ENCODE measurements around the gene HSD11B2. TPM values are rescaled to one million over a fixed set of nuclear protein-coding genes. Genes with fewer than 3 reads are reported as not detected.

Gene HSD11B2
- total and polyA plus RNA-seq, 10 of the 15 experiments (the other 5 are each of a cell fraction or from before 2014, with no cell fraction given): 0.09 to 0.34 (median 0.21) TPM; not detected in 2

GRCh38 chr16:67432506-67432890 lies 1.6 kb downstream of the HSD11B2 start (continued):
- TF ChIP-seq ZNF592 (IDR thresholded peaks at IDR 0.05) (no peak), LARP7 (IDR thresholded peaks at IDR 0.05) (no peak), POLR2AphosphoS5 (IDR thresholded peaks at IDR 0.05; ENCODE audit: low read length) (no peak)

- Histone ChIP-seq H4K20me1 (ENCODE audit: control insufficient read depth, insufficient read depth) (no peaks in the 10 kb centered on the region), H3K36me3 (ENCODE audit: control insufficient read depth in 2 of 2, insufficient read depth in 2 of 2, low read length in 1 of 2) (no peaks in the 10 kb centered on the region; a peak in 3 of 4 replicates), H3K27ac (ENCODE audit: control insufficient read depth, insufficient read depth) (no peak overlapping the region), H3K4me2 (ENCODE audit: control insufficient read depth, insufficient read depth) (no peak overlapping the region), H2AFZ (ENCODE audit: control insufficient read depth, low read depth, low read length) (no peak overlapping the region), H3K9me3 (replicated peaks; ENCODE audit: control insufficient read depth, insufficient read depth, low read length) (no peaks in the 10 kb centered on the region), H3K27me3 (replicated peaks in 1 of 2; ENCODE audit: control insufficient read depth in 2 of 2, insufficient read depth in 2 of 2, low read length in 1 of 2) (peaks cover 11 to 14% of the 10 kb centered on the region in 2 experiments), H3K4me3 (no peak overlapping the region), H3K4me1 (ENCODE audit: control insufficient read depth, insufficient read depth, low read length) (peaks cover 25% of the 10 kb centered on the region), H3K79me2 (ENCODE audit: control insufficient read depth, insufficient read depth, low read length) (no peaks in the 10 kb centered on the region), H3K9ac (ENCODE audit: control insufficient read depth, insufficient read depth, low read length) (no peak overlapping the region)
- CTCF ChIA-PET: no interaction called here
- TF ChIP-seq IRF3 (IDR thresholded peaks at IDR 0.05) (no peak), PKNOX1 (IDR thresholded peaks at IDR 0.05) (no peak), BHLHE40 (IDR thresholded peaks at IDR 0.05; ENCODE audit: borderline replicate concordance in 1 of 2, low read depth in 2 of 2, low read length in 1 of 2) (peak; percentile 47 to 55; a peak in 3 of 4 replicates)
- BruUV-seq (replicated peaks): no TSS peak
- FAIRE-seq (no peak), DNase-seq (ENCODE audit: low read depth, low spot score) (no peak), ATAC-seq (no peak)
- in situ Hi-C loops (cut with MboI) (no loop called here), intact Hi-C loops (cut with micrococcal nuclease; ENCODE audit: unreplicated experiment) (no loop called here)
- RAD21 ChIA-PET (ENCODE audit: unreplicated experiment): no interaction called here
- POLR2A ChIA-PET: no interaction called here
- 73% methylated on average over 5 of the region's 5 CpGs for WGBS (ENCODE audit: insufficient coverage, insufficient replicate concordance, low lambda C conversion rate, missing lambda C conversion rate)
- SMC1A ChIA-PET (ENCODE audit: uncharacterized antibody, unreplicated experiment): interaction anchor here (1.2 kb wide), 1 partner anchor 31 kb away, joined by 4 read pairs; no protein-coding TSS in a partner anchor
Measured at GRCh38 chr16:67433131-67433719, 2.3 kb downstream of the HSD11B2 start.
